Spinal cord (tissue), 10 donors: ENCODE data around the gene WBP2. TPM values are rescaled to one million over a fixed set of nuclear protein-coding genes. Genes with fewer than 3 reads are reported as not detected.
"Not testable (repeated sequence)": the region's sequence is repeated elsewhere in the genome, so short reads cannot be mapped to it uniquely, and the experiment has no call there.

Experiments
- DNase-seq, 6 donors: peaks; one replicate each; pipeline versions ENCODE4 v3.0.0 to v3.0.0-alpha.2; 2013 to 2015; ENCODE audit warnings: low spot score in 6 of 6, low read depth in 4 of 6
- H3K27ac ChIP-seq: one replicate; pipeline ENCODE4 v1.5.1; 2013; ENCODE audit warnings: low read depth, low read length, control low read depth
- H3K27me3 ChIP-seq: one replicate; pipeline ENCODE4 v1.6.1; 2013; ENCODE audit warnings: low read length; ENCODE audit not compliant: control insufficient read depth, insufficient read depth
- H3K36me3 ChIP-seq: one replicate; pipeline ENCODE4 v1.6.1; 2013; ENCODE audit warnings: low read length; ENCODE audit not compliant: control insufficient read depth, insufficient read depth
- H3K4me1 ChIP-seq: one replicate; pipeline ENCODE4 v1.6.1; 2013; ENCODE audit warnings: low read length; ENCODE audit not compliant: control insufficient read depth, insufficient read depth
- H3K4me3 ChIP-seq: one replicate; pipeline ENCODE4 v1.5.1; 2013; ENCODE audit warnings: low read depth, low read length, control low read depth
- H3K9me3 ChIP-seq: one replicate; pipeline ENCODE4 v1.6.1; 2013; ENCODE audit warnings: low read length; ENCODE audit not compliant: control insufficient read depth, insufficient read depth
- WGBS: methylation state at CpG from one replicate; pipeline ENCODE4 v1.1.5; 2013; ENCODE audit warnings: missing lambda C conversion rate; ENCODE audit not compliant: insufficient coverage; 5-methylcytosine and 5-hydroxymethylcytosine counted together
- polyA plus RNA-seq, 2 donors: library from polyadenylated mRNA; unstranded; fragments of 120-200 nt; gene quantifications; one replicate each; pipeline ENCODE4 v1.2.1, GENCODE V29; 2013; ENCODE audit not compliant: insufficient read length in 2 of 2
- total RNA-seq, 2 donors: library from RNA; depleted of rRNA in 1 of 2; stranded (reverse); fragments of 120-200 nt in 1 of 2; fragments of >200 nt in 1 of 2; gene quantifications; one replicate each; pipeline versions ENCODE4 v1.2.3 to v1.2.4, GENCODE V29; 2013 to 2014
- donor health status: healthy.

Gene WBP2
- total and polyA plus RNA-seq, 4 donors: 45.6 to 231 (median 134) TPM

DNA sequence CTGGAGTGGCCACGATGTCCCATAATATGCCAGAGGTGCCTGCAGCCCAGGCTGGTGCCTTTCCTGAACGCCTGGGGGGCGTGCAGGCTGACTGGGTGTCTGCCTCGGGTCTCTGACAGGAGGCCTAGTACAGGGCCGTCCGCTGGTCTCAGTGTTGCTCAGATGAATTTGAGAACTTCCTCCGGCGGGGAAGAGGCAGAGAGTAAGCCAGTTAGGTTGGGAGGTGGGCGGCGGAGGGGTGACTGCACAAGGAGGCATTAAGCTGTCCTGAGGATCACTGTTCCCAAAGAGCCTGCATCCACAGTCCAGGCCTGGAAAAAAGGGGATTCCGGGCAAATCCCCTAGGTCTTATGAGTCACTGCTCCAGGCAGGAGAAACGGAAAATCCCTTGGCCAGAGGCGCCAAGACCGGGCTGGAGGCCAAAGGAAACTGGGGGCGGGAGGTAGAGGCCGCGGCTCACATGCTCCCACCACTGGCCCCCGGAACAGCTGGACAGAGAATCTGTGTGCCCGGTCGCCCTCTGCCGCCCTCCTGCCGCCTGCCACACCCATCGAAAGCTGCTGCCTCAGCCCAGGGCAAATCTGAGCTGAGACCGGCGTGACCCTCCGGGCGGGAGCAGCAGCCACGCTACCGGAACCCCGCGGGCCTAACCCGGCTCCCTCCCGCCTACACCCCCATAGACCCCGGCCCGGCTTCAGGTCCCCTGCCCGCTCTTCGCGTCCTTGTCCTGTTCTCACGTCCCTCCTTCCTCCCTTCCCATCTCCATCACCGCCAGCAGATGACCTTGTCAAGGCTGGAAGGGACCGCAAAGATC lies 22.0 kb upstream of the WBP2 start:
- no peaks in the 10 kb centered on the region for H3K9me3 ChIP-seq
- H3K4me3 ChIP-seq: peak overlapping the region; percentile 68
- DNase-seq: peak in 2 of 6 donors; percentile 64 to 91
- WGBS: 15% methylated on average over 41 of the region's 41 CpGs
- H3K4me1 ChIP-seq: peaks cover 55% of the 10 kb centered on the region
- peak overlapping the region; percentile 90 for H3K27ac ChIP-seq
- H3K36me3 ChIP-seq: peaks cover 42% of the 10 kb centered on the region
- peaks cover 11% of the 10 kb centered on the region for H3K27me3 ChIP-seq

DNA sequence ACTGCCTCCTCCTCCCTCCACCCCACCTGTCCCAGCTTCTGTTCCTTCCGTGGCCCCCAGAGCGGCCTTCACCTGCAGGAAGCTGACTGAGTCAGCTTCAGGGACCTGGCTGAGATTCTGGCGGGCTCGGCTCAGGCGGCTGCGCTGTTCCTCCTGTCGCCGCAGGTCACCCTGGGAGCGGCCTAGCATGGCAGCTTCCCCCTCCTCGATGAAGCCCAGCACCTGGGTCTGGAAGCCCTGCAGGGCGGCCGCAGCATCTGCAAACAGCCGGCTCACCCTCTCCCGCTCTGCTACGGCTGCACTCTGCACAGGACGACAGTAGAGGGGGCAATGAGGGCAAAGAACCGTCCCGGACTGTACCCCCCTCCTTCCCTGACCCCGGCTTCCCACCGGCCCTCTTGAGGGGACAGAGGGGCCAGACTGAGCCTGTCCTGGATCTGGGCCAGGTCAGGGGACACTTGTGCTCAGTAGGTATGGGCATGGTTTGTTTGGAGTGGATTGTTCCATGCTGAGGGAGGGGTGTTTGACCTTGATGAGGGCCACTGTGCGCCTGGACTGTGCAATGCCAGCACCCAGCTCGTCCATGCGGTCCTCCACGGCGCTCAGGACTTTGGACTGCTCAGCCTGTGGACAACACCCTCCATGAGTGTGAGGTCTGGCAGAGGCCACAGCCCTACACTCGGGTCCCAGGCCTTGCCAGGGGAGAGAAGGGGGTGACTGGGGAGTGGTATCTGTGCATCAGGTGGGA lies 21.2 kb upstream of the WBP2 start:
- Histone ChIP-seq H3K9me3 (no peaks in the 10 kb centered on the region), H3K27ac (peak overlapping the region; percentile 90), H3K27me3 (peaks cover 11% of the 10 kb centered on the region), H3K4me3 (peak overlapping the region; percentile 68), H3K36me3 (peaks cover 42% of the 10 kb centered on the region), H3K4me1 (peaks cover 55% of the 10 kb centered on the region)
- no peak for DNase-seq
- 50% methylated on average over 21 of the region's 26 CpGs for WGBS

- H3K27ac ChIP-seq: peak overlapping the region; percentile 90
- WGBS: 66% methylated on average over 4 of the region's 5 CpGs
- H3K4me3 ChIP-seq: no peak overlapping the region
- DNase-seq: peak in 1 of 6 donors; percentile 48
- peaks cover 11% of the 10 kb centered on the region for H3K27me3 ChIP-seq
- H3K4me1 ChIP-seq: peaks cover 57% of the 10 kb centered on the region
- H3K36me3 ChIP-seq: peaks cover 42% of the 10 kb centered on the region
- H3K9me3 ChIP-seq: no peaks in the 10 kb centered on the region
Observed at GRCh38 chr17:75875940-75876189, 20.7 kb upstream of the WBP2 start.

GRCh38 chr17:75875182-75875939 lies 20.2 kb upstream of the WBP2 start:
- Histone ChIP-seq H3K4me1 (peaks cover 62% of the 10 kb centered on the region), H3K27me3 (peaks cover 11% of the 10 kb centered on the region), H3K4me3 (no peak overlapping the region), H3K36me3 (peaks cover 42% of the 10 kb centered on the region), H3K9me3 (no peaks in the 10 kb centered on the region), H3K27ac (peak overlapping the region; percentile 90)
- peak in 2 of 6 donors; percentile 42 to 70 for DNase-seq
- WGBS: 53% methylated on average over 11 of the region's 18 CpGs

DNA sequence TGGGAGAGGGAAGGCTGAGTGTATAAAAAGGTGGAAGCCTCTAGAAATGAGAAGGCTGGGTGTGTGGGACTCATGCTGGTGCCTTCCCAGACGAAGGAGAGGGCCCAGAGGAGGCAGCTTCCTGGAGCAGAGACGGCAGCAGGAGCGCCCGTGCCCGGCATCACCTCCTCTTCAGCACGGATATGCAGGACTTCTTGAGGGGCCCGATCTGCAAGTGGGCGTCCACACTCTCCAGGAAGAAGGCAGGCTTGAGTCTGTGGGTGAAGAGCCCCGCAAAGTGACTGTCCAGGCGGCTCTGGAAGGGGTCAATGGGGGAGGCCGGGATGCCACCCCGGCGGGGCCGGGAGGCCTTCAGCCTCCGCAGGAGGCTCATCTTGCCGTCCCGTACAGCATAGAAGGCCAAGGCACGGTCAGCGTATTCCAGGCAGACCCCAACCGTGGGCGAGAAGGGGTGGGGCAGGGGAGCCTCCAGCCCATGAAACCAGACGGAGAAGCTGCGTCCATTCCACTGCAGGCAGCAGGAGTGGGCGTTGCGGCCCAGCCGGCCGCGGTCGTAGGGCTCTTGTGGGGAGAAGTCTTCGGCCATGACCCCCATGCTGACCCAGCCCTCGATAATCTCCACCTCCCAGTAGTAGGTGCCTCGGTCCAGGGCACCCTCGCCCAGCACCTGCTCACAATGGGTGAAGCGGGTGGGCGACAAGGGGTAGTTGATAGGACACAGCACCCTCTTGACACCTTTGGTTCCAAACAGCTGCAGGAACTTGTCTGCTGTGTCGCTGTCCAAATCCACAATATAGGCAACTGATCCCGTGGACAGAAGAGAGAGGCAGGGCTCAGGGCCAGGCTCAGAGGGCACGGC lies 19.4 kb upstream of the WBP2 start:
- Histone ChIP-seq H3K27ac (no peak overlapping the region), H3K4me1 (peaks cover 70% of the 10 kb centered on the region)
- 89% methylated on average over 28 of the region's 38 CpGs for WGBS

DNA sequence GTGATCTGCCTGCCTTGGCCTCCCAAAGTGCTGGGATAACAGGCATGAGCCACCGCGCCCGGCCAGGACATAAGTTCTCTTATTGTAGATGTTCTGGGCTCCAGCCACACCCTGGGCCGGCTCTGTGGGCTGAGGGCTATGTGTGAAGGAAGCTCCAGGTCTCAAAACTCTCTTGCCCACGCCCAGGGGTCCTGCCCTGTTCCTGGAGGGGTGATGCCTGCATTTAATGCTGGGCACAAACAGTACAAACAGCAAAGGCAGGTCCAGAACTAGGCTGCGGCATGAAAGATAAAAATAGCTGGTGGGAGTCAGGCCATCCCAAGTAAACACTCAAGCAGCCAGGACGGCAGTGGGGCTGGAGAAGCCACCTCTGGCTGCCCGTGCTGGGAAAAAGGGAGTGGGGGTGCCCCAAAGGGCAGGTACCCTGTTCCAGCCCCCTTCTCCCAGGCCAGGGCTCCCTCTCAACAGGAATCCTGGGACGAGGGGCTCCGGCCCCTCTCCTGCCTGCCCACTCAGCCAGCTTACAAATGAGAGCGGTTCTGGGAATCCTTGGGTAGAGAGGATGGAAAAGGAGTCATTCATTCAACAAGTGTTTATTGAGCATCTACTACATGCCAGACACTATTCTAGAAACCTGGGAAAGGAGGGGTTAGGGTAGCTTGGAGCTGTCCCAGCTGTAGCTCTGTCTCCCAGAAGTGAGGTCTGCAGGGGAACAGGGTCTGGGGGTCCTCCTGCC lies 18.6 kb upstream of the WBP2 start:
- peaks cover 6% of the 10 kb centered on the region for H3K27me3 ChIP-seq
- H3K4me1 ChIP-seq: peaks cover 75% of the 10 kb centered on the region
- no peak overlapping the region for H3K27ac ChIP-seq
- WGBS: 85% methylated on average over 7 of the region's 11 CpGs
- no peak for DNase-seq
- peaks cover 42% of the 10 kb centered on the region for H3K36me3 ChIP-seq
- no peak overlapping the region for H3K4me3 ChIP-seq
- no peaks in the 10 kb centered on the region for H3K9me3 ChIP-seq

More for the DNA sequence above, 19.4 kb upstream of the WBP2 start:
- peaks cover 42% of the 10 kb centered on the region for H3K36me3 ChIP-seq
- H3K27me3 ChIP-seq: peaks cover 11% of the 10 kb centered on the region
- H3K4me3 ChIP-seq: no peak overlapping the region
- DNase-seq: no peak
- H3K9me3 ChIP-seq: no peaks in the 10 kb centered on the region

- no peak overlapping the region for H3K4me3 ChIP-seq
- peak overlapping the region; percentile 75 for H3K27ac ChIP-seq
- peaks cover 3% of the 10 kb centered on the region for H3K27me3 ChIP-seq
- peaks cover 76% of the 10 kb centered on the region for H3K4me1 ChIP-seq
- WGBS: 50% methylated on average over 13 of the region's 13 CpGs
- no peaks in the 10 kb centered on the region for H3K9me3 ChIP-seq
- DNase-seq: peak in 1 of 6 donors; percentile 74
- peaks cover 42% of the 10 kb centered on the region for H3K36me3 ChIP-seq
Observed at GRCh38 chr17:75872434-75873351, 17.6 kb upstream of the WBP2 start.

DNA sequence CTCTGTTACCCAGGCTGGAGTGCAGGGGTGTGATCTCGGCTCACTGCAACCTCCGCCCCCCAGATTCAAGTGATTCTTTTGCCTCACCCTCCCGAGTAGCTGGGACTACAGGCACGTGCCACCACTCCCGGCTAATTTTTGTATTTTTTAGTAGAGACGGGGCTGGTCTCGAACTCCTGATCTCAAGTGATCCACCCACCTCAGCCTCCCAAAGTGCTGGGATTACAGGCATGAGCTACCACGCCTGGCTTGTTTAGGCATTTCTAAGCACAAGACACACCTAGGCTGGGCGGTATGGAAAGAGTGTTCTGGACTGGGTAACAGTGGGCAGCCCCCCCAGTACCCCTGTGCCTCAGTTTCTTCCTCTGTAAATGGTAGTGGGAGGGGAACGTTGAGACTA lies 15.1 kb upstream of the WBP2 start:
- H3K27me3 ChIP-seq, H3K4me3 ChIP-seq, DNase-seq, H3K9me3 ChIP-seq: not testable (repeated sequence)
- WGBS: 65% methylated on average over 5 of the region's 10 CpGs
- H3K27ac ChIP-seq: peak overlapping the region; percentile 94
- H3K36me3 ChIP-seq: peaks cover 25% of the 10 kb centered on the region
- peaks cover 54% of the 10 kb centered on the region for H3K4me1 ChIP-seq
